Activated CD4-positive, CD25-positive, alpha-beta regulatory T cell treated with anti-CD3 and anti-CD28 coated beads, Interleukin-2, amount 50 U/mL, for 72 hours (primary cell): Measurements from ENCODE around the gene SLC49A4.

Experiments
- DNase-seq: peaks from one replicate; pipeline ENCODE4 v3.0.0; 2021

The SLC49A4 gene

DNA sequence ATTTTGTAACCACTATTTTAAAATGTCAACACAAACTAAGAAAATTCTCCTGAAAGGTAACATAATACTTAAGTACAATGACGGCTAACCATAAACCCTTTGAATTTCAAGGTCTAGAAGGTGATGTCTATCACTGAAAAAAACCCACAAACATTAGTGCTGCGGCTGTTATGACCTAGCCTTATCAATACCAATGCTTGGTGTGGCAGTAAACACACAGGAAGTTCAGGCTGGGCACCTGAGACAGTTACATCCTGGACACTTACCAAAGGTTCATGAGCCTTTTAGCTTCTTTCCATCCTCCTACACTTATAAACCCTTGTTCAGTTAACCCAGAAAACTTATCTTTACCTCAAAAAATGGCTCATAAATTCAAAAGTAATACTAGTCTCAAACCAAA, 7.0 kb upstream of the SLC49A4 start:
- DNase-seq: no peak

DNA sequence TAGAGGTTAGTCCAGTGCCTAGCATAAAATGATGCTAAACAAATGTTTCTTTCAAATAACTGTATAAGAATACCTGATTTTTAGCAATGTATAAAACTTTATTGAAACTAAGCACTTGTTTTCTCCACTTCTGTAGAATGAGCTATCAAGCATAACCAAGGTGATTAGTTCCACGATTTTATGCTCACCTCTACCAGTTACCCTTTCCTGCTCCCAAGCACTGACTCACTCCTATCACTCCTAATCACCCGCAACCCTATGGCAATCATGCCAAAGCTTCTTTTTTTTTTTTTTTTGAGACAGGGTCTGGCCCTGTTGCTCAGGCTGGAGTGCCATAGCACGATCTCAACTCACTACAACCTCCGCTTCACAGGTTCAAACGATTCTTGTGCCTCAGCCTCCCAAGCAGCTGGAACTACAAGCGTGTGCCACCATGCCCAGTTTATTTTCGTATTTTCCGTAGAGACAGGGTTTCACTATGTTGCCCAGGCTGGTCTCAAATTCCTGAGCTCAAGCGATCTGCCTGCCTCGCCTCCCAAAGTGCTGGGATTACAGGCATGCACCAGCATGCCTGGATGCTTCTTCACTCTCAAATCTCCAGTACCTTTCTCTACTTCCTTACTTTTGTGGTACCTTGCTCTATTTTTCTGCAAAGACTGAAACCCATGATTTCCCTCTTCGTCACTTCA, 5.1 kb upstream of the SLC49A4 start:
- DNase-seq: no peak

DNA sequence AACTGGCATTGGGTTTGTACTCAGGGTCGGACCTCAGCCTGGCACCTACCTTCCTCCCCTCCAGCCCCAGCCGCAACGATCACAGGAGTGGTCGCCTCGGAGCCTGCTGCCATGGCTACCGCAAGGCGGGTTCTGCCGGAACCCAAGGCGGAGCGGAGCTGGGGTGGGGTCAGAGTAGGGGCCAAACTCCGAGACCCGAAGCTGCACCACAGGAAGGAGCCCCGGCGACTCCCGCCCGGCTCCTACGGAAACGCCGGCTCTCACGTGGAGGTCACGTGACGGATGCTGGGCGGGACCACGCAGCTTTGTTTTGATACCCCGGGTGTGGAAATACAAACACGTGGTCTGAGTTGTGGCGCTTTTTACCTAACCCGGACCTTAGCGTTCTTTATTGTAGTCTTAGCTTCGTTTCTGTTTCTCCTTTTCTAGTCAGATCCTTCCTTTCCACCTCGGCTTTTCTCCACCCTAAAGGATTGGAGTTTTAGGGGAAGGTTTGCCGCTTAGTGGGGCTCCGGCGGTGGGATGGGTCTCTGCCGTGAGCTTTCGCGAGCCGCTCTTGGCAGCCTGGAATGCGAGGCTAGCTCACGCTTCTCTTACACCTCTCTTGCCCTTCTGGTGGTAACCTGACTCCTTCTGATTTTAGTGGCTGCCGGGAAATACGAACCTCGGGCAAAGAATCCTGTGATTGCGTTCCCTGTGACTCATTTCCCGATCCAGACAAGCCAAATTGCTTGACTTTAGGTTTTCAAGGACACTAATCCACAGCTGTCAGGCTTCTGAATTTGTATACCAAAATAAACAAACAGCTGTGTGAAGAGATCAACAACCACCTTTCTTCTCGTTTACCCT, 1.1 kb upstream of the SLC49A4 start, which contains the start of gene HSPBAP1:
Gene HSPBAP1 (minus strand): TSS at position 264 of the 849 bp plus-strand sequence. CDS start 151 bp downstream, at position 113.
- peak; percentile 91 for DNase-seq

DNA sequence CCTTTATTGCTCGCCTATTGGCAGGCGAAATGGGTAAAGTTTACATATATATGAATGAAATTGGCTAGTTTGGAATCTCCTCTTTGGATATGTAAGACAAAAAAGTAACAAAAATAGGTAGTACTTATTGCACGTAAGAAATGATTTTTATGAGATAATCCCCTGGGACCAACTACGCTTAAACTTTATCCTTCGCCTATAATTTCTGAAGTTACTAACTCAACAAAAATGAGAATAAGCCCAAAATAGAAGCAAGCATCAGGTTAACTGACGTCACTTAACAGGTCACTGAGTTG, 438 bp upstream of the SLC49A4 start:
- no peak for DNase-seq

DNA sequence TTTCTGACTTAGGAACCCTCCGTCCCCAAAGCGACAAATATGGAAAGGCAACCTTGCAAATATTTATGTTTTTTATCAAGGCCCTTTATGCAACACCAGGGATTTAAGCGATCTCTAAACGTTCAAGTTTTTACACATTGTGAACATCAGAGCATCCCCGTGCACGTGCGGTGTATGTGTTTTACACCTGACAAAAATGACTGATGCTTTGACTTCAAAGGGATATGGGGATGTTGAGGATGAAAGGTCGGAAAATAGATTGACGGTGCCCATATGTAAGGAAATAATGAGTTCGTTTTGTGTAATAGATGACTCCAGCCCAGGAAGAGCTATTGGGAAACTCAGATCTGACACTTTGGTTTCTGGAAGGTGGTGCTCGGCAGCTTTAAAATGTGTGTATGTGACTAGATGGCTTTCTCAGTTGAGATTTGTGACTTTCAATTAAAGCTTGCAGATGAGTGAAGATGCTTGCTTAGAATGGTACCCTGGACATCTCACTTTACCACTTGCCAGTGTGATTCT, 866 bp downstream of the SLC49A4 start:
- DNase-seq: no peak

DNA sequence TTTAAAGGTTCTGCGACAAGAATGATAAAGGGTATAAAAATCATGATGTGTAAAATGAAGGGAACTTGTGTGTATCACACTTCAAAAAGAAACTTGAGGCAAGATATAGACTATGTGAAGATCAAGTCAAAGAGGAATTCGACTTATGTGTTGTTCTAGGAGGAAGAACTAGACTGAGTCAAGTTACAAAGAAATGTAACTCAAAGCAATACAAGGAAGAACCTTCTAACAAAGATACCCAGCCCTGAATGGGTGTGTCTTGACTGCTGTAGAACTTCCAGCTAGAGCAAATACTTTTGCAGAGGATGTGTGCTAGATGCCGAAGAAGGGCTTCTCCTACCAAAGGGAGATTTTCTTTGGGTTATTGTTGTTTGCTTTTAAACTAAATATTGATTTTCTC, 2.4 kb downstream of the SLC49A4 start:
- DNase-seq: no peak

DNA sequence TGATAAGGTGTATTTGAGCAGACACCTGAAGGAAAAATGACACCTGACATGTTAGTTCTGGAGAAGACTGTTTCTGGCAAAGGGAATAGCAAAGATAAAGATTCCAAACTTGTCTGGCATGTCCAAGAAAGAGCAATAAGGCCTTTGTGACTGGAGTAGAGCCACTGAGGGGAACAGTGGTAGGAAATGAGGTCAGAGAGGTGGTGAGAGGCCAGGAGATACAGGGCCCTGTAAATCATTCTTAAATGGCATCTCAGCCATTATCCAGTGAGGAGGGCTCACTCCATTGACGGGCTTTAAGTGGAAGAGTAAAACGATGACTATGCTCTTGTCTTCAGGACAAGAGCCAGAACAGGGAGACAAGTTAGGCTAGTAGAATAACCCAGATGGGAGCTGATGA, 4.5 kb downstream of the SLC49A4 start:
- DNase-seq: no peak

DNA sequence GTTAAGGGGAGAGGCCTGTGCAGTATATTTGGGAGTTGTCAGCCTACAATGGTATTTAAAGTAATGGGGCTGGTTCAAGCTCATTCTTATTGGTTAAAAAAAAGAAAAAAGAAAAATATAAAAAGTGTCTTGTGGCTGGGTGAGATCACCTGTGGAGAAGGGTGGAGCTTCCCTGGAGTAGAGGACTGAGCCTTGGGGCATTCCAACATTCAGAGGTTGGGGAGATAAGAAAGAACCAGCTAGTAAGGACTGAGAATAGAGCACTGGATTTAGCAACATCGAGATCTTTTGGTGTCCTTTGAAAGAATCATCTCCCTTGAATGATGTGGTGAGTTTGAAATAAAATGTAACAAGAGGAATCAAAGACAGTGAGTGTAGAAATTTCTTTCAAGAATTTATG, 5.2 kb downstream of the SLC49A4 start:
- no peak for DNase-seq

DNA sequence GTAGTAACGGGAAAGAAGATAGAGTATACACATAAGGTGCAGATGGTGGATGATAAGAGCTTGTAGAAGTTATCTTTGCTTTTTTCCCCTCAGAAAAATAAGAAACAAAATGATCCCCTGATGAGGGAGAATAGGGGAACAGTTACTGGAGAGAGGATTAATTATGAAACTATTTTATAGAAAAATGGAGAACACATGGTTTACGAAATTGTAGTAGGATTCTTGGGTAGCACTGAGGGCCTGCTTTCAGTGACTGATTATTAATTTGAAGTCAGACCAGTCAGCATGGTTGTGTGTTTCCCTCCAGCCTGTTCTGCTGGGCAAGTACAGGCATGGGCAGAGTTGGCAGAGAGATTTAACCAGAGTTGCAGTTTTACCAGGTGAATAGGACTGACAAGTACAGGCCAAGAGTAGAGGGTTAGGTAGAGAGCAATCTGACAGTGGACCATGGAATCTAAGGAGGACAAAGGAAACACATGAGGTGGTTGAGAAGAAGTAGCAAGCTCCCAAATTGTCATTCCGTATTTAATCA, 5.9 kb downstream of the SLC49A4 start:
- DNase-seq: no peak

DNA sequence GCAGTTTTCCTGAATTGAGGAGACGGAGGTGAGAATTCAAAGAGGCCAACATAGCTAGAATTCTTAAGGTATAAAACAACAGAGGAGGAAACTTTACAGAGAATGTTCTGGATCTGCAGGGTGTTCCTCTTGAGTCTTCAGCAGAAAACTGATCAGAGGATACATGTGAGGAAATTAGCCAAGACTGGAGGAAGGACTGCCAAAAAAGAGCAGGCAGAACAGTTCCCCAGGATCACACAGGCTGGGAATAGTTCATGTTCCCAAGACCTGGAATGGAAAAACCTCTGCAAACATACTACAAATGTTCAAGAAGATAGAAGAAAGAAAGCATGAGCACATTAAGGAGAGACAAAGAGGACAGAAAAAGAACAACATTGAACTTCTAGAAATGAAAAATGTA, 7.5 kb downstream of the SLC49A4 start:
- DNase-seq: no peak

DNA sequence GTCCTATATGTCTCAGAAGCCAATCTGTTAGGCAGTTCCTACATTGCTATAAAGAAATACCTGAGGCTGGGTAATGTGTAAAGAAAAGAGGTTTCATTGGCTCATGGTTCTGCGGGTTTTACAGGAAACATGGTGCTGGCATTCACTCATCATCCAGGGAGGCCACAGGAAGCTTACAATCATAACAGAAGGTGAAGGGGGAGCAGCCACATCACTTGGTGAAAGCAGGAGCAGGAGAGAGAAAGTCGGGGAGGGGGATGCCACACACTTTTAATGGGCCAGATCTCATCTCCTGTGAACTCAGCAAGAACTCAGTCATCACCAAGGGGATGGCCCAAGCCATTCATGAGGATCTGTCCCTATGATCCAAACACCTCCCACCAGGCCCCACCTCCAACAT, 9.1 kb downstream of the SLC49A4 start:
- DNase-seq: no peak

DNA sequence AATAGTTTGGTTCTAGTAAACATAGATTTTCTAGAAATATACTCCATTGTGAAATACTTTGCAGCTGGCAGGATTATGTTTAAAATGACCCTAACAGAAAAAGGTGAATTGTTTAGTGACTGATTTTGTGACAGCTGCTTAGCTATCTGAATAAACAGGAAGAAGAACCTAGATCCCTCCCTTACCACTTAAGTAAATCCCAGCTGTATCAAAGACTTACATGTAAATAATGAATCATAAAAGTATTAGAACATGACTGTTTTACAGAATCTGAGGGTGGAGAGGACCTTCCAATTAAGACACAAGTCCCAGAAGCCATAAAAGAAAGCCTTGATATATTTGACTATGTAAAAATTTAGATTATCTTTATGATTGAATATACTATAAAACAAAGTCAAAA, 15.9 kb downstream of the SLC49A4 start:
- DNase-seq: no peak

DNA sequence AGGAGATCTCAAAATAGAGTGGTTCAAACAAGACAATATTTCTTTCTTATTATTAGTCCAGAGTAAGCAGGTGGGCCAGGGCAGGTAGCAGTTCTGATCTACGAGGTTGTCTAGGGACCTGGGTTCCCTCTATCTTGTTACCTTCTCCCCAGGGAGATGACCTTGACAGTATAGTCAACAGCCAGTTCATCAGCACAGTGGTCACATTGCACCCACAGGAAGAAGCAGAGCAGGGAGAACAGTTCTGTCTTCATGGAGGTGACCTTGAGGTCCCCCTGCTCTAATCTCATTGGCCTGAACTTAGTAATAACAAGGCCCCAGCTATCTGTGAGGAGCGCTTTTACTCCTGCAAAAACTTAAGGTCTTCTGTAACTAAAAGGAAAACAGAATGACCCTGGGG, 21.7 kb downstream of the SLC49A4 start:
- DNase-seq: no peak

DNA sequence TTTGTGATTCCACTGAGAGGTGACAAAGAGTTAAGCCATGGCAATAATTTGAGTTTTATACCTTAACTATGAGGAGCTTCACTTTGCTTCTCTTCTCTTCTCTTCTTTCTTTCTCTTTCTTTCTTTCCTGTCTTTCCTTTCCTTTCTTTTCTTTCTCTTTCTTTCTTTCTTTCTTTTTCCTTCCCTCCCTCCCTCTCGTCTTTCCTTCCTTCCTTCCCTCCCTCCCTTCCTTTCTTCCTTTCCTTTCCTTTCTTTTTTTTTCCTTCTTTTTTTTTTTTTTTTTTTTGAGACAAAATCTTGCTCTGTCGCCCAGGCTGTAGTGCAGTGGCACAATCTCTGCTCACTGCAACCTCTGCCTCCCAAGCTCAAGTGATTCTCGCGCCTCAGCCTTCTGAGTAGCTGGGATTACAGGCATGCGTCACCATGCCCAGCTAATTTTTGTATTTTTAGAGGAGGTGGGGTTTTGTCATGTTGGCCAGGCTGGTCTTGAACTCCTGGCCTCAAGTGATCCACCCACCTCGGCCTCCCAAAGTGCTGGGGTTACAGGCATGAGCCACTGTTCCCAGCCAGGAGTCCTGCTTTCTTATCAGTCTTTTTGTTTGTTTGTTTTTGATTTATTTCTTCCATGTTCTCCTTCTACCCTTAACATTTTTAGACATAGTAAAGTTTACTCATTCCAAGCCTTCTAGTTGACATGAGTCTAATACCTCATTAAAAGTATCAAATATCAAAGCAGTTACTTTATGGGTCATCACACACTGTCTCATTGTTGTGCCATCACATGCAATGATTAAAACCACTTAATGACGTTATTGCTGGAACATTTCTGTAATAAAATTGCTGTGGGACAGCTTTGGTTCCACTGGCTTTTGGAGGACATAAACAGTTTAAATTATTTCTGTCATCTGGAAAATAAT, 29.9 kb downstream of the SLC49A4 start:
- no peak for DNase-seq

DNA sequence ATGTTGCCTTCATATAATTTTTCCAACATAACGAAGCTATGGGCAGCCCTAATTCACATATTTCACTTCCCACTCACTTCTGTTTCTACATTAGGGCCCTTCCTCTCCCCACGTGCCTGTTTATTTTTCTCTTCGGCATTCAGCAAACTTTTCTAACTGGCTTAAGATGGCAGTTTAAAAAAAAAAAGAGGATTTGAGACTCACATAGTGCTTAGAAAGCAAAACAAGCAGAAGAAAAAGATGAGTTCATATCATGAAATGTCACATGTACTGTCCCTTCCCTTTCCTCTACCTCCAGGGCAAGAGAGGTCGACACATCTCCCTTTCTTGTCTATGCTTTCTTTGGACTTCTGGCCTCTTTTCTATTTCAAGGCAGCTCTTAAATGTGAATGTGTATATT, 30.6 kb downstream of the SLC49A4 start:
- DNase-seq: no peak

DNA sequence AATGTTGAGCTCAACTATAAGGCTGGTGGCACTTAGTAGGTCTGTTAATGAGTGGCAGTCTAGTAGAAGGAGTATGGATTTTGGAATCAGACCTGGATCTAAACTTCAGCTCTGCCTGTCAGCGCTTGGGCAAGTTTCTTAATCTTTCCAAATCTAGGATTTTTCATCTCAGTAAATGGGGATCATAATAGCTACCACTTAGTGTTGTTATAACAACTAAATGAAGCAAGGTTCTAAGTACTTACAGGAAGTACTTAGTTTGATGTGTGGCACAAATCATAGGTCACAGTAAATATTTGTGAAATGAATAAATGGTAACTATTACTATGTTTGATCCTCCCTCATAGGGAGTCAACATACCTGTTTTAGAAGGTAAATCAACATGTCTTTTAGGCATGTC, 31.4 kb downstream of the SLC49A4 start:
- no peak for DNase-seq

DNA sequence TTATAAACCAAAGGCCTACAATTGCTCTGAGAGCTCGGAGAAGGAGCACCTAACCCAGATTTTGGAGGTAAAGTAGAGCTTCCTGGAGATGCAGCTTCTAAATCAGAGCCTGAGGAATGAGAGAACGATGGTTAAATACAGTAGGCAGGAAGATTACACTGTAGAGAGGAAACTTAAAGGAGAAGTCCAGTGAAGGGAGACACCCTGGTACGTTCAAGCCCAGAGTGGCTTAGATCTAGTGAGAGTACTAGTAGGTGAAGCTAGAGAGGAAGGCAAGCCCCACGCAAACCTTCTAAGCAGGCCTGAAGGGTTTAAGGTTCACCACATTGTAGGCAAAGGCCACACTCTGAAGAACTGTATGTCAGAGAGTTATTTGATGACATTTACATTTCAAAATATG, 33.4 kb downstream of the SLC49A4 start:
- DNase-seq: no peak

DNA sequence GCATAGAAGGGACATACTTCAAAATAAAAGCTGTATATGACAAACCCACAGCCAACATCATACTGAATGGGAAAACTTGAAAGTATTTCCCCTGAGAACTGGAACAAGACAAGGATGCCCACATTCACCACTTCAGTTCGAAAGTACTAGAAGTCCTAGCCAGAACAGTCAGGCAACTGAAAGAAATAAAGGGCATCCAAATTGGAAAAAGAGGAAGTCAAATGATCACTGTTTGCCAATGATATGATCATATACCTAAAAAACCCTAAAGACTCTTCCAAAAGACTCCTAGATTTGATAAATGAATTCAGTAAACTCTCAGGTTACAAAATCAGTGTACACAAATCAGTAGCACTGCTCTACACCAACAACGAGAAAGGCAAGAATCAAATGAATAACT, 40.7 kb downstream of the SLC49A4 start:
- DNase-seq: no peak

DNA sequence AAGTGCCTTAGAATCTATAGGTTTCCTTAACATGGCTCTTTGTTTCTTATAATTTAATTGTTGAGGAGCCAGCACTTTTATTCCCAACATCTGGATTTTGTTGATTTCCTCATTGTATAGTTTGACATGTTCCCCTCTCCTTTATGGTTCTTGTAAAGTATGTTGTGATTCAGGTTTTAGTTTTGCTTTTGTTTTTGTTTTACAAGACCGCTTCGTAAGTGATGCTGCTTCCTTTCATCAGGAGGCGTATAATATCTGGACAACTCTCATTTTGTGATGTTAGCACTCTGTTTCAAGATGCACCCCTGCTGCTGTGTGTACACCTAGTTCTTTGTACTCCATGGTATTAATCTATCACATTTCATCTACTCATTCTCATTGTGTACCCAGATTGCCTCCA, 48.7 kb downstream of the SLC49A4 start:
- DNase-seq: no peak

DNA sequence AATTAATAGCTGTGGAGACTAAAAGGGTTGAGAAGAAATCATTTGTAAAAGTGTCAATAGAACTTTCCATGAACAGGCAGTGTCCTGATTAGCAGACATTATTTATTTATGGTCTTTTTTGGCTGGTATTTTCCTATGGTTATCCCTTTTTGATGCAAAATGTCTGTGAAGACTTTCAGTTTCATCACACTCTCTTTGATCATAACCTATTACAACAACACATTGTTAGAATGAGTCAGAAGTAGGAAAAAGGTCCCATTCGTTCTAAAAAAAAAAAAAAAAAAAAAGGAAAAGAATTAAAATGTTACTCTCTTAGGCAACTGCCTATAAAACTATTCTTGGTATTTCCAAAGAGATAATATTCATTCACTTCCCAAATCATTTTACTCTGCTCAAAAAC, 62.1 kb downstream of the SLC49A4 start:
- no peak for DNase-seq

DNA sequence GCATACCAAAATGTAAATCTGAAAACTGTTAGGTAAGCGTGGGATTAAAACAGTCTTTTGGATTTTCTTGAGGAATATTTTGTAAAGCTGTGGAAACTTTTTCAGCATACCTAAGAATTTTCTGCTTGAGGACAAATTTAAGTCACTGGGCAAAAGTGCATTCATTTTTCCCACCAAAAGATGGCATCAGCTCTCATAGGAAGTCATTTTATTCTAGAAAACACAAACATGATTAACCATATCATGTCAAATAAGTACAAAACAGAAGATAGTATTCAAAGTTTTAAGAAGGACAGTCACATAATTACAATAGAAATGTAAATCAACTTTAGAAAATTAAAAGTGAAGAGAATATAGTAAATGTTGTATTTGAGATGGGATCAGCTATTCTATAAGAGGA, 63.5 kb downstream of the SLC49A4 start:
- DNase-seq: no peak

DNA sequence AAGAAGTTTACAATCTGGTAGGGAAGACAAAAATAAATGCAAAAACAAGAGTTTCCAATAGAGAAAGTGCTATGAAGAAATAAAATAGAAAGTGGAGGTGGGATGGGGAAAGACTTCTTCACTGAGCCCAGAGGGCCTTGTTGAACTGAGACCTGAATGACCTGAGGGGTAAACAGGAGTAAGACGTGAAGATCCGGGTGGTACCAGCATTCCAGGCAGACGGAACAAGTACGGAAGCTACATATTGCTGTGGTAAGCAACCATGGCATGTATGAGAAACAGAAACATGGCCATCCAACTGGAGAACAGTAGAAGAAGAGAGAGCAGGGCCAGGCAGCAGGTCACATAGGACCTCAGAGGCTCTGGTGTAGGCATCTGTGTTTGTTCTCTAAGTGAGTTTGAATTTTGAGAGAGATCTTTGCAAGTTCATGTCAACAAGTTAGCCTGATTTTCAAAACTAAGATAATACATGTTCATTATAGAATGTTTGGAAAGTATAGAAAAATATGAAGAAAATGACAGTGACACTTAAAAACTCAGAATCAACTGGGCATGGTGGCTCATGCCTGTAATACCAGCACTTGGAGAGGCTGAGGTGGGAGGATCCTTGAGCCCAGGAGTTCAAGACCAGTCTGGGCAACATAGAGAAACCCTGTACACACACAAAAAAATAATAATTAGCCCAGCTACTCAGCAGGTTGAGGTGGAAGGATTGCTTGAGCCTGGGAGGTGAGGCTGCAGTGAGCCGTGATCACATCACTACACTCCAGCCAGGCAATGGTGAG, 64.3 kb downstream of the SLC49A4 start:
- DNase-seq: no peak
